ENCODE measurements around the gene ABCB6. TPM values are rescaled to one million over a fixed set of nuclear protein-coding genes. Genes with fewer than 3 reads are reported as not detected.

ABCB6 gene
- total RNA-seq, 1 experiment from 2014 or later: 41.6 TPM

- DNase-seq (ENCODE audit: low read depth): peak; percentile 93
These were observed 26.6 kb upstream of the ABCB6 start, which contains the start of the genes GLB1L and STK16 for GRCh38 chr2:219245148-219245898. GLB1L (minus strand) TSS chr2:219245444; CDS start chr2:219243573, 1,871 bp downstream. STK16 (plus strand) TSS chr2:219245479; CDS start chr2:219246000, 521 bp downstream.

- no peak for DNase-seq (ENCODE audit: low read depth)
These were observed 26.0 kb upstream of the ABCB6 start for GRCh38 chr2:219244789-219245147.

- peak; percentile 54 for DNase-seq (ENCODE audit: low read depth)
These were observed 24.6 kb upstream of the ABCB6 start for GRCh38 chr2:219243291-219243761.

DNA sequence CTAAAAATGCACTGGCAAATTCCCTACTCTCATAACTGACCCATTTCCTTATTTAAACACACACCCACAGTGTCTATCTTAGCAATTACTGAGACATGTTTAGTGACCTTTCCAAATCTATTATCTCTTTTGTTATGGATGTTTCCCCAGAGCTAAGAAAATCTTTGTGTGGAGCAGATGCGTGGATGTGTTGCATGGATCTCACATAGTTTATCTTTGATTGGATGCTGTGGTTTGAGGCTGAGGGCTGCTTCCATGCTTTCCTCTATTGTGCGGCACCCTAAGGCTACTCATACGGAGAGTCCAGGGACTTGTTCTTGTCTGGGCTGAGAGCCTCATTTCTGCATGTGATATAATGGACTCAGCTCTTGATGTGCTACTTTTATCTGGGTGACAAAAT lies 15.6 kb upstream of the ABCB6 start:
- no peak for DNase-seq (ENCODE audit: low read depth)

- peak; percentile 59 for DNase-seq (ENCODE audit: low read depth)
These were observed 11.3 kb upstream of the ABCB6 start for GRCh38 chr2:219230059-219230540.

GRCh38 chr2:219229305-219230058 lies 10.7 kb upstream of the ABCB6 start, which contains the start of the genes ANKZF1 and ATG9A:
ANKZF1 (plus strand) TSS chr2:219229806; CDS start chr2:219230258, 452 bp downstream.
ATG9A (minus strand) TSS chr2:219229636; CDS start chr2:219228024, 1,612 bp downstream.
- peak; percentile 99 for DNase-seq (ENCODE audit: low read depth)

DNA sequence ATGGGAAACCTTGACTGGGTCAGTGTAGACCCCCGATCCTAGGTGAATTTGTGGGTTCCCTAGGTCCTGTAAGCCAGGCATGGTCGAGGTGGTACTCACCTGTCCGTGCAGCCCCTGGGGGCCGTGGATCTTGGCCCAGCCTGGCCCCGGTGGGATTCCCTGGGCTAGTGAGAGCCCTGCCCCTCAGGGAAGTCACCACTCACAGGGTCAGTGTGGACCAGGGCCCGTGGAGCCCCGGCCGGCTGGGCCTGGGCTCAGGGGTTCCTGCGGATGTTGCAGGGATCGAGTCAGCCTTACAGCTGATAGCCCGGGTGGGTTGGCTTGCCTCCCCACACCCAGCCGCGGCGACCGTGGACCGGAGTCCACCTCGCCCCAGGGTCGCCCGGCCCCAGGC lies 10.2 kb upstream of the ABCB6 start:
- no peak for DNase-seq (ENCODE audit: low read depth)

GRCh38 chr2:219228041-219228910 lies 9.5 kb upstream of the ABCB6 start:
- no peak for DNase-seq (ENCODE audit: low read depth)

- DNase-seq (ENCODE audit: low read depth): no peak
These were observed 6.6 kb upstream of the ABCB6 start for GRCh38 chr2:219225350-219225749.

DNA sequence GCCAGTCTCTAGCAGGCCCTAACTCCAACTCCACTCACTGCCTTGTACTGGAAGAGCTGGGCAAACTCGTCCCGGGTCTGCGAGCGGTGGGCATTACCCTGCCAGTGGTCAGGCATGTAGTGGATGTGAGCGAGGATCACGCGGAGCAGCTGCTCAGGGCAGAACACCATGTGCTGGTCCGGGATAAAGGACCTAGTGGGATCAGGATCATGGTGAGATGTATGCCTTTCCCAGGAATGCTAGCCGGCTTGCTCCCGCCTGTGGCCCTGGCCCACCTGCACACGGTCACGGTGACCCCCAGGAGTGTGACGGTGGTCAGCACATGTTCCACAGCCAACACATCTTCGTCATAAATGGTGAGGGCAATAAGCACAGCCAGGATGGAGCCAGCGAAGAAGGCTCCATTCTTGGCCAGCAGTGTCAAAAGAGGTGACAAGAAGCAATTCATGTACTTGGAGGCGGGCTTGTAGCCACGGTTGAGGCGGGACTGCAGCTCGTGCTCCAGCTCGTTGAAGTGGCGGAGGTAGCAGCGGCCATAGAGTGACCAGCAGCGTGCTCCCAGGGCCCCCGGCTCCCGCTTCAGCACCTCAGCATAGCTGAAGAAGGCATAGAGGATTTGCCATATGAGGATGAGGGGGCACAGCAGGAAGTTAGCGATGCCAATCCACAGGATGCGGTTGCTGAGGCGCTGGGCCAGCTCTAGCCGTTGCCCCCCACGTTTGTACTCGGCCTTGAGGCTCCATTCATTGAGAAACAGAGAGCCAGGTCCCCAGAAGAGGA lies 5.3 kb upstream of the ABCB6 start:
- no peak for DNase-seq (ENCODE audit: low read depth)

DNA sequence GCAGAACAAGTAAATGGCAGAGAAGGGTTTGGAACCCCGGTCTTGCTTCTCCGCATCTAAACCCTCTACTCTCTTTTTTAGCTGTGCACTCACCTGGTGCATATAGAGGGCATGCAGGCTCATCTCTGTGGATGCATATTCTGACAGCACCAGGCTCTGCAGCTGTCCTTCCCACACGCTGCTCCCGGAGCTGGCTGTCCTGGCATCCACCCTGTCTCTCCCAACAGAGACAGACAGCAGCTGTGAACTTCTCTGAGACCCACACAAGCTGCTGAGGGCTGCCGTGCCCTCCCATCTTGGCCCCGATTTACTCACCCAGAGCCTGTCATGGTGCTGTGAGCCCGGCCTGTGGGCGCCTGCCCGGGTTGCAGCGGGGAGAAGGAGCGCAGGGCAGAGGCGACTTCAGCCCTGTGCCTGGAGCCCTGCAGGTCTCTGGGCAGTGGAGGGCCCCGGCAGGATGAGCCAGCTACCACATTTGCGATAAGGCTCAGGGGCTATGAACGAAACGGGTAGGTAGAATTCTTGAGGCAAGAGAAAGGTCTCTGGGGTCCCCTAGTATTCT lies 3.3 kb upstream of the ABCB6 start:
- no peak for DNase-seq (ENCODE audit: low read depth)

DNA sequence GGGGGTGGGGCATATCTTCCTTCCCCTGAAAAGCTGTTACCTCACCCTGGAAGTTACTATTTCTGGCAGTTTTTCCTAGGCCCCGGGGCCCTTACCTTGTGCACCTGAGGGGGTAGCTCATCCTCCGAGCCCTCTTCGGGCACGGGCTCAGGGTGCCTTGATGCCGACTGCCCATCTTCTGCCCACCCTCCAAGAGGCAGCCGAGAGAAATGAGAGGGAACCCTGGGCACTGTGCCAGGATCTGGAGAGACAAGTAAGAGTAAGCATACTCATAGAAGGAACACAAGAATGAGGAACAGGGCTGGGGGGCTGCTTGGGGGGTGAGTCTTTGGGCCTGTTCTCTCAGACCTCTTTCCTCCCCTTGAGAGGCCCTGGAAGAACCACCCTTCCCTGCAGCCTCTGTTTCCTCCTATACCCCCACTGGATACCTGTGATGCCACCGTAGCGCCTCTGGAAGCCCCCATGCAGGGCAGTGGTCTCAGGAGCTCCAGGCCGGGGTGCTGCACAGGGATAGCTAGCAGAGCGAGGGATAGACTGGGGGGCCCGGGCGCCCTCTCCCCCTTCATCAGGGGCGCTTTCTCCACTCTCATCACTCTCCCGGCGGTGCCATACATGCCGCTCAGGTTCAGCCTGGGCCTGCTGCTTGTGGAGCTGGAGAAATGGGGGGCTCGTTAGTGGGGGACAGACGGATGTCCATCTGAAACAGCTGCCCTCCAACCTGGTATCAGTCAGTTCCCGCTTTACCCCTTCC lies 2.1 kb upstream of the ABCB6 start:
- DNase-seq (ENCODE audit: low read depth): no peak

DNA sequence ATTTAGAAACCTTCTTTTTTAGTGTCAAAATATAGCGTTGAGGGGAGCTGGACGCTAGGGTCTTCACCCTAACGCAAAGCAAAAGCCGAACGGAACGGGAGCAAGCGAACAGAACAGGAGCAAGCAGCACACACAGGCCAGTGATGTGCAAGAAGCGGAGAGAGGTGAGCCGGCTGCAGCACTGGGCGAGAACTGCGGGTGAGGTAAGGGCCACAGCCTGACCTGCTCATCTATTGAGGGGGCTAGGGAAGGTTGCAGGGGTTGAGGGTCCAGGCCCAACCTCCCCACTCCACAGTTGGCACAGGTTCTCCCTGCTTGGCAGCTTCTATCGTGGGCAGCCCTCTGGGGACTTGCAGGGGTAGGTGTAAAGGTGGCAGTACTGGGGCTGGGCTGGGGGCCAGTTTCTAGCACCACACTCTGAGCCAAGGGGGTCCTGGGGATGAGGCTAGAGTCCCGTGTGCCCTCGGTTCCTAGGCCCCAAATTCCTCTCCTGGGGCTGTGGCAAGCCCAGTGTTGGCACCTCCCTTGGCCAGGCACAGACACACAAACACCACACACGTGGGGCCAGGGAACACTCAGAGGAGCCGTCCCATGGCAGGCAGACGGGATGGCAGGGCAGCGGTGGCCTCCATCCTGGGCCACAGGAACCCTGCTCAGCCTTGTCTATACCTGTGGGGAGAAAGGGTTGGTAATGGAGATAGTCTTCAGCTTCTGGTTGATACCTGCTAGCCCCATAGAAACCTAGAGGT lies 1.2 kb upstream of the ABCB6 start:
- DNase-seq (ENCODE audit: low read depth): no peak

- no peak for DNase-seq (ENCODE audit: low read depth)
These were observed 484 bp downstream of the ABCB6 start for GRCh38 chr2:219218217-219218731.

- no peak for DNase-seq (ENCODE audit: low read depth)
These were observed 2.2 kb downstream of the ABCB6 start for GRCh38 chr2:219216535-219216915.

GRCh38 chr2:219215871-219216534 lies 2.8 kb downstream of the ABCB6 start:
- DNase-seq (ENCODE audit: low read depth): no peak

- no peak for DNase-seq (ENCODE audit: low read depth)
These were observed 4.0 kb downstream of the ABCB6 start for GRCh38 chr2:219214786-219215185.

GRCh38 chr2:219214141-219214540 lies 4.6 kb downstream of the ABCB6 start:
- DNase-seq (ENCODE audit: low read depth): no peak

Data from RPMI7951 (cell line).